ENCODE measurements around the gene ADCY7. TPM values are rescaled to one million over a fixed set of nuclear protein-coding genes. Genes with fewer than 3 reads are reported as not detected.
A peak's percentile ranks its signal among the peaks of the same experiment; 100 is the strongest.

Gene ADCY7
- total RNA-seq, 2 donors from 2014 or later: 30.1 to 37.2 TPM

GRCh38 chr16:50301626-50302471 lies 35.5 kb downstream of the ADCY7 start:
- Mint-ChIP-seq H3K27ac (no peak overlapping the region), H3K36me3 (ENCODE audit: low read depth) (peaks cover 2% of the 10 kb centered on the region), H3K9me3 (no peaks in the 10 kb centered on the region), H3K27me3 (ENCODE audit: insufficient read depth) (no peaks in the 10 kb centered on the region), H3K4me3 (no peak overlapping the region), H3K4me1 (peaks cover 6% of the 10 kb centered on the region)
- peak; percentile 38 for DNase-seq
- Histone ChIP-seq H3K9ac (ENCODE audit: extremely low read depth, low read length, poor library complexity, severe bottlenecking) (no peak overlapping the region), H3K4me1 (ENCODE audit: control insufficient read depth, insufficient read depth, low read length) (no peaks in the 10 kb centered on the region), H3K9me3 (ENCODE audit: control insufficient read depth, low read length) (no peaks in the 10 kb centered on the region), H3K4me3 (ENCODE audit: low read length) (no peak overlapping the region), H3K36me3 (ENCODE audit: control insufficient read depth, insufficient read depth, low read length) (no peaks in the 10 kb centered on the region), H3K27ac (ENCODE audit: low read depth, low read length) (no peak overlapping the region), H3K27me3 (ENCODE audit: control insufficient read depth, insufficient read depth, low read length, poor library complexity, severe bottlenecking) (no peaks in the 10 kb centered on the region)
- no peak for TF ChIP-seq CTCF (conservative IDR thresholded peaks at IDR 0.05)
- WGBS, 2 experiments (ENCODE audit: insufficient coverage in 1 of 2, insufficient read length in 1 of 2): 82 to 91% methylated on average over 10 to 21 of the region's 21 CpGs

- H3K36me3 Mint-ChIP-seq (ENCODE audit: low read depth): peaks cover 4% of the 10 kb centered on the region
- no peak for DNase-seq
- TF ChIP-seq CTCF (conservative IDR thresholded peaks at IDR 0.05): no peak
- no peak overlapping the region for H3K4me3 Mint-ChIP-seq
- no peaks in the 10 kb centered on the region for H3K36me3 ChIP-seq (ENCODE audit: control insufficient read depth, insufficient read depth, low read length)
- no peaks in the 10 kb centered on the region for H3K27me3 Mint-ChIP-seq (ENCODE audit: insufficient read depth)
- no peaks in the 10 kb centered on the region for H3K9me3 Mint-ChIP-seq
- no peaks in the 10 kb centered on the region for H3K27me3 ChIP-seq (ENCODE audit: control insufficient read depth, insufficient read depth, low read length, poor library complexity, severe bottlenecking)
- H3K9ac ChIP-seq (ENCODE audit: extremely low read depth, low read length, poor library complexity, severe bottlenecking): no peak overlapping the region
- H3K9me3 ChIP-seq (ENCODE audit: control insufficient read depth, low read length): no peaks in the 10 kb centered on the region
- H3K4me1 ChIP-seq (ENCODE audit: control insufficient read depth, insufficient read depth, low read length): no peaks in the 10 kb centered on the region
- WGBS, 2 experiments (ENCODE audit: insufficient coverage in 1 of 2, insufficient read length in 1 of 2): 89 to 93% methylated on average over 7 to 15 of the region's 15 CpGs
- no peak overlapping the region for H3K27ac ChIP-seq (ENCODE audit: low read depth, low read length)
- no peak overlapping the region for H3K4me3 ChIP-seq (ENCODE audit: low read length)
- H3K27ac Mint-ChIP-seq: peak overlapping the region; percentile 19
- H3K4me1 Mint-ChIP-seq: peaks cover 6% of the 10 kb centered on the region
Measured at GRCh38 chr16:50302472-50303005, 36.2 kb downstream of the ADCY7 start.

GRCh38 chr16:50303041-50303604 lies 36.8 kb downstream of the ADCY7 start:
- H3K27me3 Mint-ChIP-seq (ENCODE audit: insufficient read depth): no peaks in the 10 kb centered on the region
- H3K36me3 ChIP-seq (ENCODE audit: control insufficient read depth, insufficient read depth, low read length): no peaks in the 10 kb centered on the region
- H3K27ac ChIP-seq (ENCODE audit: low read depth, low read length): no peak overlapping the region
- H3K4me3 ChIP-seq (ENCODE audit: low read length): no peak overlapping the region
- no peak for TF ChIP-seq CTCF (conservative IDR thresholded peaks at IDR 0.05)
- H3K4me1 Mint-ChIP-seq: peaks cover 6% of the 10 kb centered on the region
- peak overlapping the region; percentile 19 for H3K27ac Mint-ChIP-seq
- H3K9me3 Mint-ChIP-seq: no peaks in the 10 kb centered on the region
- 93 to 94% methylated on average over 6 to 11 of the region's 11 CpGs for WGBS, 2 experiments (ENCODE audit: insufficient coverage in 1 of 2, insufficient read length in 1 of 2)
- peak; percentile 41 for DNase-seq
- no peaks in the 10 kb centered on the region for H3K27me3 ChIP-seq (ENCODE audit: control insufficient read depth, insufficient read depth, low read length, poor library complexity, severe bottlenecking)
- no peak overlapping the region for H3K4me3 Mint-ChIP-seq
- H3K9me3 ChIP-seq (ENCODE audit: control insufficient read depth, low read length): no peaks in the 10 kb centered on the region
- H3K9ac ChIP-seq (ENCODE audit: extremely low read depth, low read length, poor library complexity, severe bottlenecking): no peak overlapping the region
- H3K36me3 Mint-ChIP-seq (ENCODE audit: low read depth): peaks cover 4% of the 10 kb centered on the region
- H3K4me1 ChIP-seq (ENCODE audit: control insufficient read depth, insufficient read depth, low read length): no peaks in the 10 kb centered on the region
